ENCODE measurements around the gene NCF2. TPM values are rescaled to one million over a fixed set of nuclear protein-coding genes. Genes with fewer than 3 reads are reported as not detected.

NCF2 gene
- total and polyA plus RNA-seq, 2 donors (not counting 1 experiment from before 2014, with no cell fraction given) = 9.9 to 10.5 TPM

DNA sequence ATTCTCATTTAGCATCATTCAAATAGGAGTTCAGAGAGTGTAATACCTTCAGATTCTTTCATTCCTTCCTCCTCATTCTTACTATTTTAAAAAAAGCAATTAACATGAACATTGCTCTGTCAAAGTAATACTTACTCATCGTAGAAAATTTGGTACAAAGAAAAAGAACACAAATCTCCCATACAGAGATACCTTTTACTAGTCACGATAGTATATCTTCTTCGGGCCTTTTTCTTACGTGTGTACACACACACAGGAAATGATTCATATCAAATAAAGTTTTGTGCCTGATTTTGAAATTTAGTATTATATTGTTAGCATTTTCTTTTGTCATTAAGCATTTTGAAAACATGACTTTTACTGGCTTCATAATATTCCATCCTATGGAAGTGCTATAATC is 52.9 kb downstream of the NCF2 start:
- ChIA-PET CTCF (no interaction called here), POLR2A (no interaction called here)
- Histone ChIP-seq H4K20me1 (ENCODE audit: control insufficient read depth, insufficient read depth, low read length, poor library complexity, severe bottlenecking) (no peaks in the 10 kb centered on the region), H3K4me2 (replicated peaks; ENCODE audit: low read depth, low read length, poor library complexity, severe bottlenecking) (no peak overlapping the region), H3K79me2 (ENCODE audit: control insufficient read depth, insufficient read depth, low read length) (no peaks in the 10 kb centered on the region), H3K36me3 (replicated peaks in 1 of 2; ENCODE audit: control extremely low read depth in 1 of 2, control insufficient read depth in 1 of 2, extremely low read depth in 1 of 2, insufficient read depth in 2 of 2, low read length in 1 of 2) (peaks cover 6 to 89% of the 10 kb centered on the region in 2 experiments), H3K9ac (ENCODE audit: low read length) (no peak overlapping the region), H3K9me3 (ENCODE audit: control extremely low read depth in 1 of 3, control insufficient read depth in 2 of 3, insufficient read depth in 1 of 3, low read length in 2 of 3) (no peaks in the 10 kb centered on the region), H3K27ac (ENCODE audit: low read length in 2 of 2) (no peak overlapping the region), H3K4me1 (ENCODE audit: control insufficient read depth in 2 of 2, insufficient read depth in 2 of 2, low read length in 2 of 2) (no peaks in the 10 kb centered on the region), H3K27me3 (replicated peaks in 1 of 4; ENCODE audit: control extremely low read depth in 1 of 4, control insufficient read depth in 3 of 4, insufficient read depth in 4 of 4, low read length in 3 of 4) (no peaks in the 10 kb centered on the region), H2AFZ (ENCODE audit: insufficient read depth, low read depth, low read length, poor library complexity, severe bottlenecking) (no peak overlapping the region), H3K4me3 (ENCODE audit: control extremely low read depth in 1 of 5, extremely low read depth in 1 of 5, insufficient read depth in 1 of 5, low read depth in 2 of 5, low read length in 4 of 5) (no peak overlapping the region)
- intact Hi-C loops (cut with micrococcal nuclease) = no loop called here
- no peak overlapping the region for H3K4me3 Mint-ChIP-seq
- ATAC-seq (ENCODE audit: low read depth) = no peak
- H3K27me3 Mint-ChIP-seq = no peaks in the 10 kb centered on the region
- TF ChIP-seq, protein P1, sequence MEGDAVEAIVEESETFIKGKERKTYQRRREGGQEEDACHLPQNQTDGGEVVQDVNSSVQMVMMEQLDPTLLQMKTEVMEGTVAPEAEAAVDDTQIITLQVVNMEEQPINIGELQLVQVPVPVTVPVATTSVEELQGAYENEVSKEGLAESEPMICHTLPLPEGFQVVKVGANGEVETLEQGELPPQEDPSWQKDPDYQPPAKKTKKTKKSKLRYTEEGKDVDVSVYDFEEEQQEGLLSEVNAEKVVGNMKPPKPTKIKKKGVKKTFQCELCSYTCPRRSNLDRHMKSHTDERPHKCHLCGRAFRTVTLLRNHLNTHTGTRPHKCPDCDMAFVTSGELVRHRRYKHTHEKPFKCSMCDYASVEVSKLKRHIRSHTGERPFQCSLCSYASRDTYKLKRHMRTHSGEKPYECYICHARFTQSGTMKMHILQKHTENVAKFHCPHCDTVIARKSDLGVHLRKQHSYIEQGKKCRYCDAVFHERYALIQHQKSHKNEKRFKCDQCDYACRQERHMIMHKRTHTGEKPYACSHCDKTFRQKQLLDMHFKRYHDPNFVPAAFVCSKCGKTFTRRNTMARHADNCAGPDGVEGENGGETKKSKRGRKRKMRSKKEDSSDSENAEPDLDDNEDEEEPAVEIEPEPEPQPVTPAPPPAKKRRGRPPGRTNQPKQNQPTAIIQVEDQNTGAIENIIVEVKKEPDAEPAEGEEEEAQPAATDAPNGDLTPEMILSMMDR (IDR thresholded peaks at IDR 0.05) = no peak
- TF ChIP-seq EZH2 (IDR thresholded peaks at IDR 0.05; ENCODE audit: borderline replicate concordance, insufficient read depth, low read depth, low read length, poor library complexity, severe bottlenecking) = no peak
- H3K4me1 Mint-ChIP-seq = no peaks in the 10 kb centered on the region
- no CpG with 5 or more reads among the region's 4 CpGs for WGBS (ENCODE audit: insufficient coverage)
- DNase-seq = no peak
- H3K27ac Mint-ChIP-seq = no peak overlapping the region
- no peaks in the 10 kb centered on the region for H3K9me3 Mint-ChIP-seq (ENCODE audit: insufficient read depth)

DNA sequence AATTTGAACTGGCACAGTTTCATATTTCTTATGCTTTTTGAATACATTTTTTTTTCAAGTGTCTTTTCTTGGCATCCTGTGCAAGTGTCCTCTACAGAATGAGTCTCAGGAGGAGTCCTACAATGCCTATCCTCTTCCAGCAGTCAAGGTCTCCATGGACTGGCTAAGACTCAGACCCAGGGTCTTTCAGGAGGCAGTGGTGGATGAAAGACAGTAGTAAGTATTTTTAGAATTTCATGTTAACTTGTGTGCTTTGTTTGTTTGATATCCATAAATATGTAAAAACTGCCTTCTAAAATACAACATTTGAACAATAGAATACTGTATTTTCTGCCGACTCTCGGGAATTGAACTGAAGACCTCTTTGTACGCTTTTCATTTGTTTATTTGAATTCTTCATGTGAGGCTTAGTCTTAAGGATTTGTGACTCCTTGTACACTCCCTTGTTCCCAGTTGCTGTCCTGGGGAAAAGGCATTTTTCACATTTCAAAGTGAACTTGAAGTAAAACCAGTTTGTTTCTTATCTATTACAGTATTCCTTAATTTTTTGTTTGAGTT is 56.6 kb downstream of the NCF2 start:
- Histone ChIP-seq H4K20me1 (ENCODE audit: control insufficient read depth, insufficient read depth, low read length, poor library complexity, severe bottlenecking) (no peaks in the 10 kb centered on the region), H3K79me2 (ENCODE audit: control insufficient read depth, insufficient read depth, low read length) (no peaks in the 10 kb centered on the region), H3K4me1 (ENCODE audit: control insufficient read depth in 2 of 2, insufficient read depth in 2 of 2, low read length in 2 of 2) (no peaks in the 10 kb centered on the region), H3K9me3 (ENCODE audit: control extremely low read depth in 1 of 3, control insufficient read depth in 2 of 3, insufficient read depth in 1 of 3, low read length in 2 of 3) (no peaks in the 10 kb centered on the region), H3K27me3 (replicated peaks in 1 of 4; ENCODE audit: control extremely low read depth in 1 of 4, control insufficient read depth in 3 of 4, insufficient read depth in 4 of 4, low read length in 3 of 4) (no peaks in the 10 kb centered on the region), H3K4me3 (ENCODE audit: control extremely low read depth in 1 of 5, extremely low read depth in 1 of 5, insufficient read depth in 1 of 5, low read depth in 2 of 5, low read length in 4 of 5) (no peak overlapping the region), H3K27ac (ENCODE audit: low read length in 2 of 2) (no peak overlapping the region), H3K9ac (ENCODE audit: low read length) (no peak overlapping the region), H3K4me2 (replicated peaks; ENCODE audit: low read depth, low read length, poor library complexity, severe bottlenecking) (no peak overlapping the region), H3K36me3 (replicated peaks in 1 of 2; ENCODE audit: control extremely low read depth in 1 of 2, control insufficient read depth in 1 of 2, extremely low read depth in 1 of 2, insufficient read depth in 2 of 2, low read length in 1 of 2) (peaks cover 3 to 89% of the 10 kb centered on the region in 2 experiments), H2AFZ (ENCODE audit: insufficient read depth, low read depth, low read length, poor library complexity, severe bottlenecking) (no peak overlapping the region)
- no peaks in the 10 kb centered on the region for H3K4me1 Mint-ChIP-seq
- ATAC-seq (ENCODE audit: low read depth) = no peak
- no peak for TF ChIP-seq EZH2 (IDR thresholded peaks at IDR 0.05; ENCODE audit: borderline replicate concordance, insufficient read depth, low read depth, low read length, poor library complexity, severe bottlenecking)
- TF ChIP-seq, protein P1 (IDR thresholded peaks at IDR 0.05) = no peak
- no peak overlapping the region for H3K4me3 Mint-ChIP-seq
- ChIA-PET CTCF (no interaction called here), POLR2A (no interaction called here)
- no peaks in the 10 kb centered on the region for H3K9me3 Mint-ChIP-seq (ENCODE audit: insufficient read depth)
- 90% methylated on average over 2 of the region's 3 CpGs for WGBS (ENCODE audit: insufficient coverage)
- no peak for DNase-seq
- intact Hi-C loops (cut with micrococcal nuclease) = no loop called here
- H3K27ac Mint-ChIP-seq = no peak overlapping the region
- H3K27me3 Mint-ChIP-seq = no peaks in the 10 kb centered on the region

All from B cell (primary cell).